ENCODE results near the gene KCTD5. TPM values are rescaled to one million over a fixed set of nuclear protein-coding genes. Genes with fewer than 3 reads are reported as not detected.

Gene KCTD5
- 36.1 TPM for total RNA-seq

GRCh38 chr16:2682209-2683021 lies at the start of gene KCTD5:
TSS of gene KCTD5 (plus strand) at chr16:2682523. CDS start at chr16:2682549, 26 bp downstream.

GRCh38 chr16:2720064-2720457 lies 37.7 kb downstream of the KCTD5 start, which contains the start of gene PRSS27:
TSS of gene PRSS27 (minus strand) at chr16:2720224. CDS start at chr16:2720160, 64 bp downstream.

DNA sequence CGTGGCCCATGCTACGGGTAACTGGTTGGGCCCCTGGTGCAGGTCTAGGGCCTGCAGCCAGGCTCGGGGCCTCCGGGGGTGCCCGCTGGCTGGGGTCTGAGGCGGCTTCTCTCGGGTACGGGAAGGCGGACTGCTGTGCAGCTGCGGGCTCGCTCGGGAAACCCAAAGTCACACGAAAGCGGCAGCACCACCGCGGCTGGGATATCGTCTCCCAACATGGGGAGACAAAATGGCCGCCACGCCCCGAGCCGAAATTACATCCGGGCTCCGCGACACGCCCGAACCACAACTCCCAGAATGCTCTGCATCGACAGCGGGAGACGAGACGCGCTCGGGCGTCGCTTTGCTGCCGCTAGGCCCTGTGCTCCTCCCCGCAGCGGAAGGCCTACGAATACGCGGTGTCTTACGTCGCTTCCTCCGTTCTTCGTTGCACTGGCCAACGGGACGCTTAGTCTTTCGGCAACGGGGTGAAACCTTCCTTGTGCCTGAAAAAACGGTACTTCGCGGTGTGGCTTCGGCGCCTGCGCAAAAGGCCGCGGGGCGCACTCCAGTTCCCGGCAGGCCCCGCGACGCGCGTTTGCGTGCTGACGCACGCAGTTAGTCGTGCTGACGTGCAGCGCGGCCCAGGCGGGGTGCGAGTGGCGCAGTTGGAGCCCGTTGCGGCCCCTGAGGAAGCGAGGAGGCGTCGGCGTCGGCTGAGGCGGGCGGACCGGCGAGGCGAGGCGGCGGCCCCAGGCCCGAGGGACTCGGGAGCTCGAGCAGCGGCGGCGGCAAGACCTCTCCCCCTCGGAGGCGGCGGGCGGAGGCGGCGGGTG lies 69.9 kb downstream of the KCTD5 start, which contains the start of gene SRRM2:
Gene SRRM2 (plus strand): TSS at position 604 of the 815 bp plus-strand sequence. CDS start 3,727 bp downstream, outside the sequence.

Other genes starting within 250 kb of the KCTD5 start
- gene TEDC2, start 222.4 kb upstream of the KCTD5 start, total RNA-seq, result 7.0 TPM
- gene NTN3, start 211.2 kb upstream of the KCTD5 start, total RNA-seq, result 17.4 TPM
- 46.5 TPM for gene TBC1D24, start 207.4 kb upstream of the KCTD5 start, total RNA-seq
- gene ATP6V0C, start 168.6 kb upstream of the KCTD5 start, total RNA-seq, result 45.1 TPM
- gene AMDHD2, start 162.2 kb upstream of the KCTD5 start, total RNA-seq, result 31.7 TPM
- not detected for gene CEMP1, start 151.1 kb upstream of the KCTD5 start, total RNA-seq
- 35.7 TPM for gene PDPK1, start 144.5 kb upstream of the KCTD5 start, total RNA-seq
- 2.0 TPM for gene PRSS27, start 37.7 kb downstream of the KCTD5 start, total RNA-seq
- gene SRRM2, start 70.1 kb downstream of the KCTD5 start, total RNA-seq, result 265 TPM
- 283 TPM for gene ELOB, start 94.8 kb downstream of the KCTD5 start, total RNA-seq
- gene PRSS33, start 105.0 kb downstream of the KCTD5 start, total RNA-seq, result 2.9 TPM
- not detected for gene PRSS41, start 115.9 kb downstream of the KCTD5 start, total RNA-seq
- not detected for gene PRSS21, start 134.7 kb downstream of the KCTD5 start, total RNA-seq
- 4.8 TPM for gene ZG16B, start 147.8 kb downstream of the KCTD5 start, total RNA-seq
- gene PRSS22, start 175.6 kb downstream of the KCTD5 start, total RNA-seq, result 1.2 TPM
- gene FLYWCH2, start 200.7 kb downstream of the KCTD5 start, total RNA-seq, result 46.7 TPM
- gene FLYWCH1, start 229.4 kb downstream of the KCTD5 start, total RNA-seq, result 35.2 TPM